Esophagus squamous epithelium (tissue), 5 donors: ENCODE measurements around the gene NFIL3. TPM values are rescaled to one million over a fixed set of nuclear protein-coding genes. Genes with fewer than 3 reads are reported as not detected.

Experiments used
- DNase-seq: peaks from one replicate; lab custom pipeline; 2025; lab: John Stamatoyannopoulos, UW
- H3K27ac ChIP-seq, 4 donors: fragments of 200-600 bp; sonication (generic); one replicate each; pipeline ENCODE4 v1.5.1; 2016 to 2019; ENCODE audit warnings: mild to moderate bottlenecking in 1 of 4
- H3K27me3 ChIP-seq, 4 donors: fragments of 200-600 bp; sonication (generic); 1 replicate in 3 of 4; 2 replicates in 1 of 4; pipeline versions ENCODE4 v1.5.1 to v1.6.0; 2017 to 2021; ENCODE audit warnings: antibody characterized with exemption in 1 of 4
- H3K36me3 ChIP-seq, 3 donors: fragments of 200-600 bp; sonication (generic); one replicate each; pipeline ENCODE4 v1.5.1; 2016 to 2019
- H3K4me1 ChIP-seq, 3 donors: fragments of 200-600 bp; sonication (generic); one replicate each; pipeline ENCODE4 v1.5.1; 2017 to 2019
- H3K4me3 ChIP-seq, 4 donors: fragments of 200-600 bp; sonication (generic); 1 replicate in 3 of 4; 2 replicates in 1 of 4; pipeline ENCODE4 v1.5.1; 2016 to 2019; ENCODE audit warnings: mild to moderate bottlenecking in 2 of 4, moderate library complexity in 1 of 4
- H3K9me3 ChIP-seq, 3 donors: fragments of 200-600 bp; sonication (generic); one replicate each; pipeline ENCODE4 v1.5.1; 2016 to 2019
- POLR2A ChIP-seq, 4 donors: fragments of 450-650 bp; IDR thresholded peaks; one replicate each; pipeline ENCODE4 v1.6.1; 2017; ENCODE audit warnings: antibody characterized with exemption in 4 of 4, mild to moderate bottlenecking in 4 of 4, moderate library complexity in 3 of 4
- WGBS, 2 donors: methylation state at CpG; one replicate each; pipeline ENCODE4 v1.1.5; 2018; 5-methylcytosine and 5-hydroxymethylcytosine counted together
- intact Hi-C: fragments of 100-400 bp; cut with DNase I; formaldehyde crosslinking; loops from one replicate; pipeline ENCODE4 v1.15.0; 2022
- total RNA-seq, 4 donors: library from RNA; depleted of rRNA; stranded (reverse); fragments of >200 nt; gene quantifications; one replicate each; pipeline ENCODE4 v1.1.0, GENCODE V29; 2016
- TF ChIP-seq, protein P1 (sequence below), 6 experiments: fragments of 450-650 bp in 4 of 6; fragments of 200-600 bp in 2 of 6; sonication (generic) in 2 of 6; IDR thresholded peaks; one replicate each; pipeline ENCODE4 v1.5.1; 2016 to 2019; ENCODE audit warnings: antibody characterized with exemption in 6 of 6, mild to moderate bottlenecking in 4 of 6, moderate library complexity in 4 of 6
- donor health status: DM: yes; HTN: yes; CAD: no.

The NFIL3 gene
- total RNA-seq, 4 donors from 2014 or later = 5.6 to 21.2 (median 16.3) TPM

DNA sequence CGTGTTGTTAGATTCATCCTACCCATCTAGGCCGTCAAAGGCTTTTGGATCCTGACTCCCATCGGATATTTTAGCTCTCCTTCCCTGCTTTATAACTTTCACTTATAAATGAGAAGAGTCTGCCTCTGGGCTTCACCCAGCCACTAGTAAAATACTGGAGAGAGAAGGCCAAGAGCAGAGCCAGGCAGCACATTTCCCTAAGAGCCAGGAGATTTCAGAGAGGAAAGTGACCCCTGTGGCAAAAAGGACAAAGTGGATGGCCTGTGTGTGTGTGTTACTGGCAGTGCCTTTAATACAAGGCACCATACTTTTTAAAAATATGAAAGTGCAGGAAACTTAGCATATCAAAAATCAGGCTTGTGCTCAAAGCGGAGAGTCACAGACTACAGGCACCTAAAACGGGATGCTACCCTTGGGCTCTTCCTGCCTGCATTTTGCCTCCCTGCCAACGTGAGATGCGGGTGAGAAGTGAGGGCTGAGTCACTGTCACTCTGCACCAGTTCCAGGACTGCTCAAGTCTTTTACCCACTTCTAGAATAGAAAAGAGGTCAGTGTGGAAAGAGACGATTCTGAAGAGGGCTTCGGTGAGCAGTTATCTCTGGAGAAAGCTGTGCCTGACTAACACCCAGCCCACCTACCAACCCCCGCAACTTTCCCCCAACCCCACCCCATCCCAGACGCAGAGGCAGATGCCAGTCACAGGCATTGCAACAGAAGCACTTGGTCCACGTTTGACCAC is 15.9 kb downstream of the NFIL3 start:
- Histone ChIP-seq H3K27me3 (no peaks in the 10 kb centered on the region), H3K36me3 (peaks cover 6 to 52% (median 10%) of the 10 kb centered on the region in 3 donors), H3K27ac (no peak overlapping the region), H3K4me3 (no peak overlapping the region), H3K9me3 (no peaks in the 10 kb centered on the region), H3K4me1 (peaks cover 0 to 8% (median 3%) of the 10 kb centered on the region in 3 donors)
- intact Hi-C loops = no loop called here
- no peak for DNase-seq
- TF ChIP-seq, protein P1, sequence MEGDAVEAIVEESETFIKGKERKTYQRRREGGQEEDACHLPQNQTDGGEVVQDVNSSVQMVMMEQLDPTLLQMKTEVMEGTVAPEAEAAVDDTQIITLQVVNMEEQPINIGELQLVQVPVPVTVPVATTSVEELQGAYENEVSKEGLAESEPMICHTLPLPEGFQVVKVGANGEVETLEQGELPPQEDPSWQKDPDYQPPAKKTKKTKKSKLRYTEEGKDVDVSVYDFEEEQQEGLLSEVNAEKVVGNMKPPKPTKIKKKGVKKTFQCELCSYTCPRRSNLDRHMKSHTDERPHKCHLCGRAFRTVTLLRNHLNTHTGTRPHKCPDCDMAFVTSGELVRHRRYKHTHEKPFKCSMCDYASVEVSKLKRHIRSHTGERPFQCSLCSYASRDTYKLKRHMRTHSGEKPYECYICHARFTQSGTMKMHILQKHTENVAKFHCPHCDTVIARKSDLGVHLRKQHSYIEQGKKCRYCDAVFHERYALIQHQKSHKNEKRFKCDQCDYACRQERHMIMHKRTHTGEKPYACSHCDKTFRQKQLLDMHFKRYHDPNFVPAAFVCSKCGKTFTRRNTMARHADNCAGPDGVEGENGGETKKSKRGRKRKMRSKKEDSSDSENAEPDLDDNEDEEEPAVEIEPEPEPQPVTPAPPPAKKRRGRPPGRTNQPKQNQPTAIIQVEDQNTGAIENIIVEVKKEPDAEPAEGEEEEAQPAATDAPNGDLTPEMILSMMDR (IDR thresholded peaks at IDR 0.05) = no peak
- TF ChIP-seq POLR2A (IDR thresholded peaks at IDR 0.05) = no peak
- whole genome bisulfite sequencing, 2 donors = 80 to 83% methylated on average over 12 of the region's 12 CpGs

DNA sequence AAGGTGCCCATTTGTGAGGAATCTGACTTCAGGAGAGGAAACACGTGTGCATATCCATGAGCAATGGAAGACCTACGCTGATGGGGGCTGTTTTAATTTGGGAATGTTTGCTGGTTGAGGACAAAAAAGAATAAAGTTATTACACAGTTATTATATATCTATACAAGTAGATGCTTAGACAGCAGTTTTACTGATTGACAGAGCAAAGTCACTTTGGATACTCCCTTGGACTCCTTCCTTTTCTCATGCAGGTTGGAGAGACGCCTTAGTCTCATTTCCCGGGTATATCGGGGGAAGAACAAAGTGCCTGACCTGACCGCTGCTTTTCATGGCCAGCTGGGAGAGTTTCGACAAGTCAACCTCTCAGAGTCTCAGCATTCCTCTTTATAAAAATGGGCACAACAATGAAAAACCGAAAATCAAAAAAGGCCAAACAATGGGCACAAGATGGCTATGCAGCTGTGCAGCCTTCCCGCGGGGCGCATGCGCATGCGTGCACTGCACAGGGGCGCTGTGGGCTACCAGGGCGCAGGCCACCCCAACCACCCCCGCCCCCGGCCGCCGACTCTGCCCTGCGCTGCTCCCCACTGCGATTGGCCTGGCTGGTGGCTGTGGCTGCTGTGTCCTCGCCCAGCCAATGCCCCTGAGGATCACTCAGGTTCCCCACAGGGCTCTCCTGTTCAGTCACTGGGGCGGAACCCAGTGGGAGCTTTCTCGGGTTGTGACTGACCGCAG is 18.1 kb downstream of the NFIL3 start:
- TF ChIP-seq, protein P1 (IDR thresholded peaks at IDR 0.05) = no peak
- TF ChIP-seq POLR2A (IDR thresholded peaks at IDR 0.05) = no peak
- Histone ChIP-seq H3K27me3 (no peaks in the 10 kb centered on the region), H3K36me3 (peaks cover 6 to 47% (median 10%) of the 10 kb centered on the region in 3 donors), H3K27ac (no peak overlapping the region), H3K9me3 (no peaks in the 10 kb centered on the region), H3K4me3 (no peak overlapping the region), H3K4me1 (no peaks in the 10 kb centered on the region)
- intact Hi-C loops = no loop called here
- whole genome bisulfite sequencing, 2 donors = 91 to 94% methylated on average over 11 to 20 of the region's 25 CpGs
- no peak for DNase-seq

DNA sequence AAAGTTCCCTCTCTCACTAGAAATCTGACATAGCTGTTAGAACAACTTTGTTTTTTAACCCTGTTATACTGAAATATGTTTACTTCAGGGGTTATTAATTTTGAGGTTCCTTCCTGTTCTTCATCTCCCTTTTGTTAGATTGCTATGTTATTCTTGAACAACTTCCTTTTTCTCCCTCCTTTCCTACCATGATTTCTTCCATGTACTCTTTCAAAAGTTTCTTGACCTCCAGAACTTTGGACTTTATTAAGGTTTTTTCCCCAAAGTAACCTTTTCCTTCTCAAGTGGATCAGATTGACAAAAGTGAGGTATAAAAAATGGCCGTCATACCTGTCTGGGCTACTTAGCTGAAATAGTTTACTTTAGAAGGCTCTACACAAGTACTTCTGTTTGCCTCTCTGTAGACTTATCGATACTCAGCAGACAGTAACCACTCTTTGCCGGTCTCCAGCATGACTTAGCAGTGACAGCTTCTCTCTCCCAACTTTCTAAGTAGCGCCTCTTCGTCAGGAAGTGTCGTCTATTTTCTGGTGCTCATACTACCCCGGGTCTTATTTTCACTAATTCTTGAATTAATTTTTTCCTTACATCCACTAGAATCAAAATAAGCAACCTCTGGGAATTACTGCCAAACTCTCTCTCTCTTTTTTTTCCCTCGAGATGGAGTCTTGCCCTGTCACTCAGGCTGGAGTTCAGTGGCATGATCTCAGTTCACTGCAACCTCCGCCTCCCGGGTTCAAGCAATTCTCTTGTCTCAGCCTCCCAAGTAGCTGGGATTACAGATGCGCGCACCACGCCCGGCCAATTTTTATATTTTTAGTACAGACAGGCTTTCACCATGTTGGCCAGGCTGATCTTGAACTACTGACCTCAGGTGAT is 19.7 kb downstream of the NFIL3 start:
- TF ChIP-seq POLR2A (IDR thresholded peaks at IDR 0.05) = no peak
- TF ChIP-seq, protein P1 (IDR thresholded peaks at IDR 0.05) = no peak

DNA sequence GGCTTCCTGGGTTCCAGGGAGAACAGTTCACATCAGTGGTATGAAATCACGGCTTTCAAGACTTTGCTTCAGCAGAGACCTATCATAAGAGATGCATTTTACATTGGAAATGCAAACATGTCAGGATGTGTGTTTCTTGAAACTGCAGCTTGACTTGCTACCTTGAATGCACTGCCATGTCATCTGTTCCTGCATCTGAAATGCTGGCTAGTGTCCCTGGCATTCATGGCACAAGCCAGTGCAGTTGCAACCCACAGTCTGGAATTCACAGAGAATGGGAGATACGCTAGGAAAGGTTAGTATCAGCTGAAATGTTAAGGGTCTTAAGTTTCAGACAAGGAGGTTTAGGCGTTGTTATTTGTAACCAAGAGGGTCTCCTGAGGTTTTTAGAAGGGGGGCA is 24.7 kb downstream of the NFIL3 start:
- Histone ChIP-seq H3K27ac (no peak overlapping the region), H3K4me1 (peaks cover 0 to 17% (median 10%) of the 10 kb centered on the region in 3 donors), H3K27me3 (no peaks in the 10 kb centered on the region), H3K9me3 (no peaks in the 10 kb centered on the region), H3K4me3 (no peak overlapping the region), H3K36me3 (no peaks in the 10 kb centered on the region)
- no peak for DNase-seq
- intact Hi-C loops = no loop called here
- 90 to 94% methylated on average over 3 of the region's 3 CpGs for WGBS, 2 donors
- TF ChIP-seq, protein P1 (IDR thresholded peaks at IDR 0.05) = no peak
- TF ChIP-seq POLR2A (IDR thresholded peaks at IDR 0.05) = no peak

More for the DNA sequence above, 19.7 kb downstream of the NFIL3 start:
- DNase-seq = no peak
- H3K4me1 ChIP-seq = no peaks in the 10 kb centered on the region
- H3K27me3 ChIP-seq = no peaks in the 10 kb centered on the region
- no peak overlapping the region for H3K27ac ChIP-seq
- H3K36me3 ChIP-seq = peaks cover 0 to 31% (median 4%) of the 10 kb centered on the region in 3 donors
- intact Hi-C loops = no loop called here
- no peaks in the 10 kb centered on the region for H3K9me3 ChIP-seq
- no peak overlapping the region for H3K4me3 ChIP-seq
- WGBS, 2 donors = 85 to 87% methylated on average over 14 of the region's 14 CpGs
